PFSK-1 (cell line): ENCODE data around the gene CREB3L1.

Source experiments
- POLR2AphosphoS5 ChIP-seq: IDR thresholded peaks from 2 replicates; pipeline ENCODE4 v1.6.1; 2012; ENCODE audit warnings: low read depth, mild to moderate bottlenecking, control low read depth, low read length, moderate library complexity
- SIN3A ChIP-seq: IDR thresholded peaks from 2 replicates; pipeline ENCODE4 v1.6.1; 2012; ENCODE audit warnings: mild to moderate bottlenecking, low read length, moderate library complexity, borderline replicate concordance; ENCODE audit not compliant: insufficient read depth
- TAF1 ChIP-seq: IDR thresholded peaks from 2 replicates; pipeline ENCODE4 v1.6.1; 2012; ENCODE audit warnings: low read length, control low read depth, borderline replicate concordance; ENCODE audit not compliant: insufficient read depth

- TF ChIP-seq POLR2AphosphoS5 (no peak; the same call in 1 of the 2 replicates), TAF1 (no peak), SIN3A (no peak)
Measured at GRCh38 chr11:46319074-46319453, 41.6 kb downstream of the CREB3L1 start.
